Fibroblast of villous mesenchyme (primary cell): ENCODE results near the gene ALKBH3. TPM values are rescaled to one million over a fixed set of nuclear protein-coding genes. Genes with fewer than 3 reads are reported as not detected.
A peak's percentile ranks its signal among the peaks of the same experiment; 100 is the strongest.

Experiments
- DNase-seq: peaks from one replicate; pipeline ENCODE4 v3.0.0-alpha.2; 2010; ENCODE audit warnings: low read depth
- H3K4me3 ChIP-seq: 2 replicates; pipeline ENCODE4 v1.5.1; 2011; ENCODE audit warnings: low read depth, mild to moderate bottlenecking, low read length
- total RNA-seq: library from RNA; depleted of rRNA; stranded (reverse); fragments of >200 nt; gene quantifications from 2 replicates; pipeline ENCODE4 v1.2.3, GENCODE V29; 2012
- TF ChIP-seq, protein P1 (sequence below): IDR thresholded peaks from 2 replicates; pipeline ENCODE4 v1.5.1; 2012; ENCODE audit warnings: low read depth, mild to moderate bottlenecking, low read length; ENCODE audit not compliant: insufficient read depth

The ALKBH3 gene
- total RNA-seq: 33.7 and 51.5 TPM in 2 replicates

DNA sequence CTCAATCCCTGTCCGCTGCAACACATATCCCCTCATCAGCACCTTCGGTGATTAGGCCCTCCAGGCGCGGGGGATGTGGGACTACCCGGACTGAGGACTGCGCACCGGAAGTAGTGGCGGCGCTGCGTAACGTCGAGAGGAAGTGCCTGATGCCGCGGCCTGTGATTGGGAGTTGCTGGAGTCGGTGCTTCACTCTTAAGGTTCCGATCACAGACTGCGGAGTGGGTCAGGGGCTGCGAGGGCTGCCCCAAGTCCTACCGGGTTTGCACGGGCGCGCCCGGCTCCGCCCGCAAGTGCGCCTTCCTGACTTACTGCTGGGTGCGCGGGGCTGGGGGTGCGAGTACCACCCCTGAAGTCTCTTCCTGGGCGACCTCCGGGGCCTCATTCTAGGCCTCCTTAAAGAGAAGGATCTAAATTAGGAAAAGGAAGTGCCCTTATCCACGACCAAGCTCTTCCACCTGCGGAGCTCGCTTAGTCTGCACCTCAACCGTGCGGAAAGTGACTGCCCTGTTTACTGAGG, at the start of gene ALKBH3:
ALKBH3 (plus strand) TSS at position 192 of the 520 bp plus-strand sequence. CDS start 1,822 bp downstream, outside the sequence.
- peak; percentile 95 for DNase-seq
- H3K4me3 ChIP-seq: peak within 1 kb of the TSS; percentile 97
- TF ChIP-seq, protein P1, sequence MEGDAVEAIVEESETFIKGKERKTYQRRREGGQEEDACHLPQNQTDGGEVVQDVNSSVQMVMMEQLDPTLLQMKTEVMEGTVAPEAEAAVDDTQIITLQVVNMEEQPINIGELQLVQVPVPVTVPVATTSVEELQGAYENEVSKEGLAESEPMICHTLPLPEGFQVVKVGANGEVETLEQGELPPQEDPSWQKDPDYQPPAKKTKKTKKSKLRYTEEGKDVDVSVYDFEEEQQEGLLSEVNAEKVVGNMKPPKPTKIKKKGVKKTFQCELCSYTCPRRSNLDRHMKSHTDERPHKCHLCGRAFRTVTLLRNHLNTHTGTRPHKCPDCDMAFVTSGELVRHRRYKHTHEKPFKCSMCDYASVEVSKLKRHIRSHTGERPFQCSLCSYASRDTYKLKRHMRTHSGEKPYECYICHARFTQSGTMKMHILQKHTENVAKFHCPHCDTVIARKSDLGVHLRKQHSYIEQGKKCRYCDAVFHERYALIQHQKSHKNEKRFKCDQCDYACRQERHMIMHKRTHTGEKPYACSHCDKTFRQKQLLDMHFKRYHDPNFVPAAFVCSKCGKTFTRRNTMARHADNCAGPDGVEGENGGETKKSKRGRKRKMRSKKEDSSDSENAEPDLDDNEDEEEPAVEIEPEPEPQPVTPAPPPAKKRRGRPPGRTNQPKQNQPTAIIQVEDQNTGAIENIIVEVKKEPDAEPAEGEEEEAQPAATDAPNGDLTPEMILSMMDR: peak; percentile 10

GRCh38 chr11:43830928-43831440, 49.6 kb upstream of the ALKBH3 start:
- peak; percentile 98 for DNase-seq
- no peak overlapping the region for H3K4me3 ChIP-seq
- TF ChIP-seq, protein P1: no peak

DNA sequence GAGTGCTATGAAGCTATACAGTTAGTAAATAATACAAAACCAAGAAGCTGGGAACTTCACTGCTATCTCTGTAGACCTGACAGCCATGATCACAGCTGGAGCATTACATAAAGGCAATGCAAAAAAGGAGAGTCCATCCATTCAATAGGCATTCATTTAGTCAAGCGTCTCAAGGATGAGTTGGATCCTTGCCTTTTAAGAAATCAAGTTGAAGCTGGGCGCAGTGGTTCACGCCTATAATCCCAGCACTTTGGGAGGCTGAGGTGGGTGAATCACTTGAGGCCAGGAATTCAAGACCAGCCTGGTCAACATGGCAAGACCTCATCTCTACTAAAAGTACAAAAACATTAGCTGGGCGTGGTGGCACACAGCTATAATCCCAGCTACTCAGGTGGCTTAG, 48.1 kb upstream of the ALKBH3 start:
- H3K4me3 ChIP-seq: no peak overlapping the region
- TF ChIP-seq, protein P1: no peak
- no peak for DNase-seq

- no peak overlapping the region for H3K4me3 ChIP-seq
- TF ChIP-seq, protein P1: no peak
- DNase-seq: peak; percentile 93
Observed at GRCh38 chr11:43833657-43834073, 47.0 kb upstream of the ALKBH3 start.

DNA sequence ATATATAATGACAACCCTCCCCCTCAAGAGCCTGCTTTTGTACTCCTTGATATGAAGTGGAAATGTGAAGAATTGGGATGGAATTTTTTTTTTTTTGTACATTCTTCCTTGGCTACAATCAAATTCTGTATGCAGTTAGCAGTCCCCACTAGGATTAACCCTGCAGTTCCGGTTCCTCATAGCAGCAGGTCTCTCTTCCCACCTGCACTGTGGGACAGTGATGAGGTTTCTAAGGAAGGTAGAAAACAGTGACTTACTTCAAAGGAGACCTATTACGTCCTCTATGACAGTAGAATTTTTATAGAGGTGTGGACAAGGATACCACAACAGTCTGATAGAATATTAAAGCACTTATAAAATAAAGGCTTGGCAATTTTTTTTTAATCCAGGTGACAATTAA, 46.3 kb upstream of the ALKBH3 start:
- H3K4me3 ChIP-seq: no peak overlapping the region
- DNase-seq: no peak
- TF ChIP-seq, protein P1: no peak

- no peak overlapping the region for H3K4me3 ChIP-seq
- TF ChIP-seq, protein P1: no peak
- DNase-seq: peak; percentile 52
Observed at GRCh38 chr11:43835104-43835503, 45.5 kb upstream of the ALKBH3 start.

DNA sequence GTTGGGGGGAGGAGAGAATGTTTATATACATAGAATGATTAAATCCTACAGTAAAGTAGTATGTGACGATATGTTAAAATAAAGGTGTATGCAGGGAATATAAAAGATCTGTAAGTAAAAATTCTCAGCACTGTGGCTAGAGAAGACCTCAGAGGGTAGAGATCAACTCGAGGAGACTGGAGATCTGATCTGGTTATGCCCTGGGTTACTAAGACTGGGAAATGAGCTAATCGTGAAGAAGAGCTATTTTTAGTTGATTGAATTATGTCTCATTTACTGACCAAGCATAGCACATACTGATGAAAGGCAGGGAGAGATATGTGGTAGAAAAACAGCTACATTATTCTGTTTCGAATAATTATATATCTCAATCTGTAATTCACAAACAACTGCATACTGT, 42.8 kb upstream of the ALKBH3 start:
- TF ChIP-seq, protein P1: no peak
- H3K4me3 ChIP-seq: no peak overlapping the region
- no peak for DNase-seq
